GM23338 (cell line): Measurements from ENCODE around the gene CPA3. TPM values are rescaled to one million over a fixed set of nuclear protein-coding genes. Genes with fewer than 3 reads are reported as not detected.

Experiments used
- ATAC-seq: fragments of 200-7000 bp; cut with Tn5 transposase; 3 replicates; pipeline ENCODE4 v1.9.1; 2020
- DNase-seq: peaks from one replicate; pipeline ENCODE4 v3.0.0-alpha.2; 2015; ENCODE audit warnings: low spot score
- H2AFZ ChIP-seq: fragments of 200-600 bp; sonication (generic); 2 replicates; pipeline ENCODE4 v1.8.0; 2016; ENCODE audit warnings: antibody characterized with exemption, mild to moderate bottlenecking, moderate library complexity
- H3F3A ChIP-seq: fragments of 200-600 bp; sonication (generic); replicated peaks from 2 replicates; pipeline ENCODE4 v1.8.0; 2017; ENCODE audit warnings: antibody characterized with exemption, mixed run types, low read depth
- H3K27ac ChIP-seq: fragments of 200-600 bp; sonication (generic); 2 replicates; pipeline ENCODE4 v1.6.1; 2016; ENCODE audit warnings: low read depth
- H3K27me3 ChIP-seq: fragments of 200-600 bp; sonication (generic); 2 replicates; pipeline ENCODE4 v1.8.0; 2016; ENCODE audit warnings: mild to moderate bottlenecking, mixed run types, moderate library complexity; ENCODE audit not compliant: insufficient read depth
- H3K36me3 ChIP-seq: fragments of 200-600 bp; sonication (generic); 2 replicates; pipeline ENCODE4 v1.8.0; 2016; ENCODE audit warnings: mild to moderate bottlenecking; ENCODE audit not compliant: insufficient read depth
- H3K4me1 ChIP-seq: fragments of 200-600 bp; sonication (generic); 2 replicates; pipeline ENCODE4 v1.8.0; 2016; ENCODE audit warnings: mild to moderate bottlenecking, moderate library complexity; ENCODE audit not compliant: insufficient read depth
- H3K4me2 ChIP-seq: fragments of 200-600 bp; sonication (generic); 2 replicates; pipeline ENCODE4 v1.7.1; 2017; ENCODE audit warnings: mixed run types
- H3K4me3 ChIP-seq: fragments of 200-600 bp; sonication (generic); 2 replicates; pipeline ENCODE4 v1.6.1; 2016; ENCODE audit warnings: mixed run types
- H3K79me2 ChIP-seq: fragments of 200-600 bp; sonication (generic); replicated peaks from 2 replicates; pipeline ENCODE4 v1.8.0; 2017; ENCODE audit warnings: mild to moderate bottlenecking; ENCODE audit not compliant: insufficient read depth
- H3K9me2 ChIP-seq: fragments of 200-600 bp; sonication (generic); 2 replicates; pipeline ENCODE4 v1.8.0; 2017; ENCODE audit not compliant: insufficient read depth
- H4K20me1 ChIP-seq: fragments of 200-600 bp; sonication (generic); replicated peaks from 2 replicates; pipeline ENCODE4 v1.8.0; 2017; ENCODE audit warnings: mild to moderate bottlenecking; ENCODE audit not compliant: insufficient read depth
- H3K27ac Mint-ChIP-seq: 2 replicates; pipeline ENCODE4 v1.8.0; 2020; ENCODE audit warnings: inconsistent platforms, mild to moderate bottlenecking, moderate library complexity, mixed read lengths
- H3K27me3 Mint-ChIP-seq: 3 replicates; pipeline ENCODE4 v1.8.0; 2022; ENCODE audit warnings: low read depth, mild to moderate bottlenecking, moderate library complexity, mixed read lengths, inconsistent platforms; ENCODE audit not compliant: insufficient read depth, poor library complexity
- H3K36me3 Mint-ChIP-seq: 3 replicates; pipeline ENCODE4 v1.8.0; 2021; ENCODE audit warnings: low read depth, mild to moderate bottlenecking, inconsistent platforms, moderate library complexity, mixed read lengths
- H3K4me1 Mint-ChIP-seq: 3 replicates; pipeline ENCODE4 v1.8.0; 2020; ENCODE audit warnings: mild to moderate bottlenecking, inconsistent platforms, mixed read lengths
- H3K4me3 Mint-ChIP-seq: 3 replicates; pipeline ENCODE4 v1.8.0; 2021; ENCODE audit warnings: moderate library complexity, mild to moderate bottlenecking, inconsistent platforms, mixed read lengths
- H3K9me3 Mint-ChIP-seq: 3 replicates; pipeline ENCODE4 v1.8.0; 2020; ENCODE audit warnings: moderate library complexity, mild to moderate bottlenecking, inconsistent platforms, mixed read lengths
- CREB1 ChIP-seq: fragments of 250-450 bp; sonication (Bioruptor Pico); IDR thresholded peaks from 2 replicates; pipeline ENCODE4 v1.5.0; 2020; ENCODE audit warnings: low read depth, mild to moderate bottlenecking, moderate library complexity
- CTCF ChIP-seq, 2 experiments: fragments of 200-600 bp in 1 of 2; sonication (generic) in 1 of 2; conservative IDR thresholded peaks; 2 replicates each; pipeline versions ENCODE4 v1.5.1 to v1.6.1; 2016 to 2017; ENCODE audit warnings: antibody characterized with exemption in 2 of 2, low read depth in 2 of 2, mild to moderate bottlenecking in 2 of 2, moderate library complexity in 1 of 2
- EZH2 ChIP-seq: fragments of 200-600 bp; sonication (generic); IDR thresholded peaks from one replicate; pipeline ENCODE4 v1.8.0; 2017; ENCODE audit warnings: antibody characterized with exemption, mild to moderate bottlenecking, low read depth; ENCODE audit not compliant: unreplicated experiment
- EZH2phosphoT487 ChIP-seq: fragments of 200-600 bp; sonication (generic); IDR thresholded peaks from one replicate; pipeline ENCODE4 v1.8.1; 2018; ENCODE audit warnings: antibody characterized with exemption; ENCODE audit not compliant: unreplicated experiment
- JUNB ChIP-seq: IDR thresholded peaks from one replicate; pipeline ENCODE4 v1.6.1; 2016; ENCODE audit warnings: antibody characterized with exemption; ENCODE audit not compliant: unreplicated experiment
- NANOG ChIP-seq: IDR thresholded peaks from 2 replicates; pipeline ENCODE4 v1.6.1; 2016; ENCODE audit warnings: antibody characterized with exemption, borderline replicate concordance
- POLR2AphosphoS5 ChIP-seq: IDR thresholded peaks from 2 replicates; pipeline ENCODE4 v1.6.1; 2016; ENCODE audit warnings: antibody characterized with exemption, low read depth
- REST ChIP-seq: IDR thresholded peaks from one replicate; pipeline ENCODE4 v1.6.1; 2018; ENCODE audit warnings: antibody characterized with exemption; ENCODE audit not compliant: unreplicated experiment
- STAT1 ChIP-seq: IDR thresholded peaks from one replicate; pipeline ENCODE4 v1.6.1; 2016; ENCODE audit warnings: antibody characterized with exemption; ENCODE audit not compliant: unreplicated experiment
- ZNF114 ChIP-seq: fragments of 250-450 bp; sonication (Bioruptor Pico); IDR thresholded peaks from 2 replicates; pipeline ENCODE4 v1.5.0; 2020; ENCODE audit warnings: mild to moderate bottlenecking, moderate library complexity
- ZNF331 ChIP-seq: fragments of 250-450 bp; sonication (Bioruptor Pico); IDR thresholded peaks from 2 replicates; pipeline ENCODE4 v1.5.0; 2020; ENCODE audit warnings: low read depth, mild to moderate bottlenecking, moderate library complexity
- ZNF462 ChIP-seq: fragments of 250-450 bp; sonication (Bioruptor Pico); IDR thresholded peaks from 2 replicates; pipeline ENCODE4 v1.5.0; 2020; ENCODE audit warnings: mild to moderate bottlenecking, moderate library complexity
- polyA plus RNA-seq: library from polyadenylated mRNA; unstranded; fragments of >200 nt; fragmentation: Nextera tagmentation; extraction: Ambion mirVana; gene quantifications from 2 replicates; pipeline ENCODE4 v1.2.1, GENCODE V29; 2016
- total RNA-seq: library from RNA; depleted of rRNA; stranded (reverse); fragments of >200 nt; shearing (Covaris generic); gene quantifications from 2 replicates; pipeline ENCODE4 v1.2.3, GENCODE V29; 2014

The CPA3 gene
- total and polyA plus RNA-seq, 2 experiments from 2014 or later: not detected

- no peak for TF ChIP-seq CTCF (conservative IDR thresholded peaks at IDR 0.05; ENCODE audit: low read depth in 2 of 2)
- TF ChIP-seq JUNB: no peak
- TF ChIP-seq ZNF331 (CRISPR knock-in tag): no peak
- TF ChIP-seq POLR2AphosphoS5: no peak
- TF ChIP-seq ZNF114 (CRISPR knock-in tag): no peak
- TF ChIP-seq CREB1 (CRISPR knock-in tag): no peak
- no peak for TF ChIP-seq STAT1
- no peak for TF ChIP-seq NANOG
- no peak for TF ChIP-seq REST
- TF ChIP-seq EZH2phosphoT487: no peak
- no peak for TF ChIP-seq EZH2
These were observed 24.6 kb upstream of the CPA3 start (continued) for GRCh38 chr3:148840451-148840850.

- Histone ChIP-seq H3K4me2 (no peak overlapping the region), H3K9me2 (no peaks in the 10 kb centered on the region), H3K4me3 (no peak overlapping the region), H3K4me1 (no peaks in the 10 kb centered on the region), H3F3A (no peaks in the 10 kb centered on the region), H3K27ac (no peak overlapping the region), H2AFZ (no peak overlapping the region), H3K27me3 (no peaks in the 10 kb centered on the region), H3K79me2 (no peaks in the 10 kb centered on the region), H3K36me3 (no peaks in the 10 kb centered on the region), H4K20me1 (no peaks in the 10 kb centered on the region)
- DNase-seq (no peak), ATAC-seq (no peak)
- no peaks in the 10 kb centered on the region for H3K9me3 Mint-ChIP-seq
- H3K27ac Mint-ChIP-seq: no peak overlapping the region
- no peaks in the 10 kb centered on the region for H3K27me3 Mint-ChIP-seq
- H3K36me3 Mint-ChIP-seq: no peaks in the 10 kb centered on the region
- no peaks in the 10 kb centered on the region for H3K4me1 Mint-ChIP-seq
- H3K4me3 Mint-ChIP-seq: no peak overlapping the region
- TF ChIP-seq NANOG: no peak
- no peak for TF ChIP-seq ZNF331 (CRISPR knock-in tag)
- no peak for TF ChIP-seq EZH2
- TF ChIP-seq JUNB: no peak
- TF ChIP-seq ZNF462 (CRISPR knock-in tag): no peak
- TF ChIP-seq EZH2phosphoT487: no peak
These were observed 19.2 kb upstream of the CPA3 start for GRCh38 chr3:148845756-148846395.
